22Rv1 (cell line): ENCODE data around the gene CXXC1.
A peak's percentile ranks its signal among the peaks of the same experiment; 100 is the strongest.

ENCODE experiments used
- H3K27ac ChIP-seq: fragments of 450-650 bp; 2 replicates; pipeline ENCODE4 v1.5.1; 2017
- CTCF ChIP-seq: fragments of 450-650 bp; IDR thresholded peaks from 2 replicates; pipeline ENCODE4 v1.5.1; 2017; ENCODE audit warnings: mild to moderate bottlenecking
- ZFX ChIP-seq: fragments of 450-650 bp; IDR thresholded peaks from 2 replicates; pipeline ENCODE4 v1.6.1; 2017; ENCODE audit warnings: antibody characterized with exemption, borderline replicate concordance

Gene CXXC1

GRCh38 chr18:50287441-50288347 lies at the start of gene CXXC1:
Gene CXXC1 (minus strand): TSS chr18:50287692. CDS start chr18:50287589, 103 bp downstream.
- TF ChIP-seq CTCF = peak; percentile 61
- TF ChIP-seq ZFX = no peak
- H3K27ac ChIP-seq = peak within 1 kb of the TSS; percentile 83

- TF ChIP-seq CTCF (no peak), ZFX (no peak)
- H3K27ac ChIP-seq = no peak overlapping the region
Observed at GRCh38 chr18:50334546-50335152, 47.2 kb upstream of the CXXC1 start.

- H3K27ac ChIP-seq = no peak overlapping the region
- no peak for TF ChIP-seq CTCF
- no peak for TF ChIP-seq ZFX
Observed at GRCh38 chr18:50331691-50332090, 44.2 kb upstream of the CXXC1 start.

- no peak overlapping the region for H3K27ac ChIP-seq
- TF ChIP-seq CTCF (no peak), ZFX (no peak)
Observed at GRCh38 chr18:50330176-50330575, 42.7 kb upstream of the CXXC1 start.

GRCh38 chr18:50327983-50328382 lies 40.5 kb upstream of the CXXC1 start:
- TF ChIP-seq ZFX (no peak), CTCF (no peak)
- H3K27ac ChIP-seq = no peak overlapping the region

- H3K27ac ChIP-seq = no peak overlapping the region
- no peak for TF ChIP-seq ZFX
- TF ChIP-seq CTCF = no peak
Observed at GRCh38 chr18:50320719-50321118, 33.2 kb upstream of the CXXC1 start.

GRCh38 chr18:50315100-50315871 lies 27.8 kb upstream of the CXXC1 start:
- TF ChIP-seq ZFX (no peak), CTCF (no peak)
- H3K27ac ChIP-seq = no peak overlapping the region
